ENCODE measurements around the gene HAPSTR1.

HAPSTR1 gene

GRCh38 chr16:9134306-9134705, 42.9 kb downstream of the HAPSTR1 start:
- no peak overlapping the region for H3K4me3 ChIP-seq (ENCODE audit: low read length)
- TF ChIP-seq ZNF274 (IDR thresholded peaks at IDR 0.05; ENCODE audit: low read depth, low read length), result no peak

- TF ChIP-seq ZNF274 (IDR thresholded peaks at IDR 0.05; ENCODE audit: low read depth, low read length), result no peak
- H3K4me3 ChIP-seq (ENCODE audit: low read length), result no peak overlapping the region
Measured at GRCh38 chr16:9134739-9135138, 43.3 kb downstream of the HAPSTR1 start.

GRCh38 chr16:9135797-9136196, 44.4 kb downstream of the HAPSTR1 start:
- TF ChIP-seq ZNF274 (IDR thresholded peaks at IDR 0.05; ENCODE audit: low read depth, low read length), result no peak
- no peak overlapping the region for H3K4me3 ChIP-seq (ENCODE audit: low read length)

GRCh38 chr16:9136596-9136995, 45.2 kb downstream of the HAPSTR1 start:
- no peak for TF ChIP-seq ZNF274 (IDR thresholded peaks at IDR 0.05; ENCODE audit: low read depth, low read length)
- H3K4me3 ChIP-seq (ENCODE audit: low read length), result no peak overlapping the region

GRCh38 chr16:9138021-9138680, 46.7 kb downstream of the HAPSTR1 start:
- TF ChIP-seq ZNF274 (IDR thresholded peaks at IDR 0.05; ENCODE audit: low read depth, low read length), result no peak
- H3K4me3 ChIP-seq (ENCODE audit: low read length), result no peak overlapping the region

GRCh38 chr16:9138731-9139501, 47.5 kb downstream of the HAPSTR1 start:
- TF ChIP-seq ZNF274 (IDR thresholded peaks at IDR 0.05; ENCODE audit: low read depth, low read length), result no peak
- no peak overlapping the region for H3K4me3 ChIP-seq (ENCODE audit: low read length)

- no peak for TF ChIP-seq ZNF274 (IDR thresholded peaks at IDR 0.05; ENCODE audit: low read depth, low read length)
- no peak overlapping the region for H3K4me3 ChIP-seq (ENCODE audit: low read length)
Measured at GRCh38 chr16:9139965-9140364, 48.5 kb downstream of the HAPSTR1 start.

Data from GM08714 (cell line).